Measurements from ENCODE around the gene NT5C2. TPM values are rescaled to one million over a fixed set of nuclear protein-coding genes. Genes with fewer than 3 reads are reported as not detected.
"Not testable (repeated sequence)": the region's sequence is repeated elsewhere in the genome, so short reads cannot be mapped to it uniquely, and the experiment has no call there.

NT5C2 gene
- total and polyA plus RNA-seq, 2 of the 4 experiments (the other 2 are of a cell fraction) = 60.0 to 65.1 TPM

GRCh38 chr10:103163766-103164403, 29.2 kb downstream of the NT5C2 start:
- H3K56ac ChIP-seq (ENCODE audit: extremely low read depth, insufficient read depth, low read length); H3K27me3 ChIP-seq (ENCODE audit: control insufficient read depth, insufficient read depth, low read length); H3K9me1 ChIP-seq (ENCODE audit: insufficient read depth, low read length); POLR2A ChIA-PET (ENCODE audit: unreplicated experiment); H3K9ac ChIP-seq (ENCODE audit: low read depth, low read length); H3K9me3 ChIP-seq (ENCODE audit: control insufficient read depth, insufficient read depth, low read length); CTCF ChIA-PET; H3K4ac ChIP-seq (ENCODE audit: low read depth, low read length); H2BK15ac ChIP-seq (ENCODE audit: low read depth, low read length); dilution Hi-C loops (cut with HindIII; ENCODE audit: low sequenced_read_pairs, unreplicated experiment); H2BK20ac ChIP-seq (ENCODE audit: low read depth, low read length); BruUV-seq (replicated peaks); H4K20me1 ChIP-seq (ENCODE audit: insufficient read depth, low read length); intact Hi-C loops (cut with micrococcal nuclease); H4K5ac ChIP-seq (ENCODE audit: low read depth, low read length); DNase-seq; H3K18ac ChIP-seq (ENCODE audit: low read depth, low read length); H3K4me2 ChIP-seq (ENCODE audit: low read depth, low read length); H3K4me1 ChIP-seq (ENCODE audit: control insufficient read depth, insufficient read depth, low read length); H4K8ac ChIP-seq (ENCODE audit: low read depth in 2 of 2, low read length in 2 of 2); H3K14ac ChIP-seq (replicated peaks; ENCODE audit: low read depth, low read length); H3K27ac ChIP-seq (ENCODE audit: insufficient read depth, low read length); H2BK120ac ChIP-seq (ENCODE audit: low read depth, low read length); H2AK9ac ChIP-seq (replicated peaks; ENCODE audit: low read depth, low read length, poor library complexity); H4K91ac ChIP-seq (ENCODE audit: insufficient read depth, low read depth, low read length); in situ Hi-C loops (cut with MboI; ENCODE audit: low sequenced_read_pairs); H3K23ac ChIP-seq (ENCODE audit: low read depth, low read length); H2AFZ ChIP-seq (replicated peaks; ENCODE audit: low read length, poor library complexity); ATAC-seq (ENCODE audit: low read depth); H2AK5ac ChIP-seq (ENCODE audit: low read depth, low read length); H3K4me3 ChIP-seq (ENCODE audit: insufficient read depth, low read depth, low read length); H2BK5ac ChIP-seq (ENCODE audit: low read depth, low read length, poor library complexity, severe bottlenecking): not testable (repeated sequence)
- WGBS, 2 experiments (ENCODE audit: extremely low coverage in 2 of 2, insufficient read length in 1 of 2) = 97% methylated on average over 7 of the region's 9 CpGs; no CpG with 5 or more reads in 1 of the 2 experiments
- peaks cover 19 to 59% of the 10 kb centered on the region in 2 experiments for H3K79me1 ChIP-seq (ENCODE audit: low read depth in 1 of 2, low read length in 2 of 2)
- TF ChIP-seq CEBPB (IDR thresholded peaks at IDR 0.05; ENCODE audit: low read depth, low read length) = 0 out of 2 replicates have a peak, but pooled peaks have one; percentile 9
- H3K36me3 ChIP-seq (ENCODE audit: control insufficient read depth, insufficient read depth, low read length) = peaks cover 27% of the 10 kb centered on the region

Data from IMR-90 (cell line).